H9 (cell line): Measurements from ENCODE around the gene ZNRF4. TPM values are rescaled to one million over a fixed set of nuclear protein-coding genes. Genes with fewer than 3 reads are reported as not detected.

Experiments used
- DNase-seq: peaks from one replicate; pipeline ENCODE4 v3.0.0-alpha.2; 2017
- H2AFZ ChIP-seq: one replicate; pipeline ENCODE4 v1.6.1; 2013; ENCODE audit warnings: mild to moderate bottlenecking, low read length, control low read depth, moderate library complexity
- H2AK5ac ChIP-seq: 2 replicates; pipeline ENCODE4 v1.6.1; 2013; ENCODE audit warnings: low read length, control low read depth, mixed read lengths; ENCODE audit not compliant: insufficient read length
- H2BK120ac ChIP-seq: one replicate; pipeline ENCODE4 v1.6.1; 2013; ENCODE audit warnings: low read depth, mild to moderate bottlenecking, low read length, control low read depth, inconsistent platforms; ENCODE audit not compliant: poor library complexity, severe bottlenecking
- H2BK12ac ChIP-seq: 2 replicates; pipeline ENCODE4 v1.6.1; 2013; ENCODE audit warnings: low read length, control low read depth, mixed read lengths, low read depth; ENCODE audit not compliant: insufficient read length
- H2BK15ac ChIP-seq: 2 replicates; pipeline ENCODE4 v1.6.1; 2013; ENCODE audit warnings: low read depth, low read length, control low read depth
- H2BK20ac ChIP-seq: one replicate; pipeline ENCODE4 v1.6.1; 2013; ENCODE audit warnings: low read depth, mild to moderate bottlenecking, low read length, control low read depth, inconsistent platforms; ENCODE audit not compliant: poor library complexity, severe bottlenecking
- H2BK5ac ChIP-seq: 2 replicates; pipeline ENCODE4 v1.6.1; 2013; ENCODE audit warnings: low read length, control low read depth, mixed read lengths; ENCODE audit not compliant: insufficient read length
- H3K14ac ChIP-seq: 2 replicates; pipeline ENCODE4 v1.6.1; 2013; ENCODE audit warnings: low read length, control low read depth; ENCODE audit not compliant: insufficient read depth
- H3K18ac ChIP-seq: 2 replicates; pipeline ENCODE4 v1.6.1; 2013; ENCODE audit warnings: low read depth, mild to moderate bottlenecking, mixed read lengths, low read length, control low read depth; ENCODE audit not compliant: insufficient read length
- H3K23ac ChIP-seq: 2 replicates; pipeline ENCODE4 v1.6.1; 2013; ENCODE audit warnings: low read length, control low read depth, mixed read lengths, low read depth; ENCODE audit not compliant: insufficient read length
- H3K23me2 ChIP-seq: 2 replicates; pipeline ENCODE4 v1.6.1; 2013; ENCODE audit warnings: low read depth, mild to moderate bottlenecking, mixed read lengths, low read length, control low read depth; ENCODE audit not compliant: insufficient read length, poor library complexity, severe bottlenecking
- H3K27ac ChIP-seq: 2 replicates; pipeline ENCODE4 v1.5.1; 2013; ENCODE audit warnings: low read length, control low read depth, mixed read lengths, low read depth; ENCODE audit not compliant: insufficient read length
- H3K27me3 ChIP-seq: 2 replicates; pipeline ENCODE4 v1.6.1; 2013; ENCODE audit warnings: low read length, control low read depth, inconsistent platforms; ENCODE audit not compliant: insufficient read depth
- H3K4ac ChIP-seq: 2 replicates; pipeline ENCODE4 v1.6.1; 2013; ENCODE audit warnings: low read depth, mild to moderate bottlenecking, control low read depth, inconsistent platforms, low read length, moderate library complexity
- H3K4me1 ChIP-seq: 2 replicates; pipeline ENCODE4 v1.6.1; 2013; ENCODE audit warnings: low read length, control low read depth, inconsistent platforms; ENCODE audit not compliant: insufficient read depth
- H3K4me2 ChIP-seq: 2 replicates; pipeline ENCODE4 v1.6.1; 2013; ENCODE audit warnings: low read length, control low read depth, mixed read lengths; ENCODE audit not compliant: insufficient read length, insufficient read depth
- H3K56ac ChIP-seq: 2 replicates; pipeline ENCODE4 v1.6.1; 2013; ENCODE audit warnings: low read depth, mild to moderate bottlenecking, mixed read lengths, low read length, control low read depth; ENCODE audit not compliant: insufficient read length
- H3K79me1 ChIP-seq: 2 replicates; pipeline ENCODE4 v1.6.1; 2013; ENCODE audit warnings: low read depth, mild to moderate bottlenecking, moderate library complexity, low read length, control low read depth, inconsistent platforms; ENCODE audit not compliant: insufficient read depth, poor library complexity, severe bottlenecking
- H3K79me2 ChIP-seq: 2 replicates; pipeline ENCODE4 v1.6.1; 2013; ENCODE audit warnings: low read length, control low read depth, inconsistent platforms; ENCODE audit not compliant: insufficient read depth
- H3K9ac ChIP-seq: 2 replicates; pipeline ENCODE4 v1.6.1; 2013; ENCODE audit warnings: low read length, control low read depth, mixed read lengths; ENCODE audit not compliant: insufficient read length; ENCODE audit errors: extremely low read depth
- H3K9me3 ChIP-seq: one replicate; pipeline ENCODE4 v1.6.1; 2013; ENCODE audit warnings: low read depth, low read length, inconsistent platforms; ENCODE audit not compliant: control insufficient read depth
- H3T11ph ChIP-seq: one replicate; pipeline ENCODE4 v1.6.1; 2013; ENCODE audit warnings: mild to moderate bottlenecking, low read length, control low read depth, inconsistent platforms
- H4K20me1 ChIP-seq: one replicate; pipeline ENCODE4 v1.6.1; 2013; ENCODE audit not compliant: control insufficient read depth, insufficient read length, insufficient read depth
- H4K5ac ChIP-seq: 2 replicates; pipeline ENCODE4 v1.6.1; 2013; ENCODE audit warnings: low read depth, mild to moderate bottlenecking, mixed read lengths, low read length, control low read depth; ENCODE audit not compliant: insufficient read length
- H4K8ac ChIP-seq: replicated peaks from 2 replicates; pipeline ENCODE4 v1.6.1; 2013; ENCODE audit warnings: low read length, control low read depth, mixed read lengths, low read depth; ENCODE audit not compliant: insufficient read length
- H4K91ac ChIP-seq: 2 replicates; pipeline ENCODE4 v1.6.1; 2013; ENCODE audit warnings: low read depth, mild to moderate bottlenecking, moderate library complexity, mixed read lengths, low read length, control low read depth; ENCODE audit not compliant: insufficient read length
- H3K27ac Mint-ChIP-seq, 3 experiments: 2 replicates in 2 of 3; 3 replicates in 1 of 3; pipeline ENCODE4 v1.8.0; 2020 to 2021; ENCODE audit warnings: mixed read lengths in 3 of 3, mild to moderate bottlenecking in 1 of 3, moderate library complexity in 1 of 3
- H3K27me3 Mint-ChIP-seq: 2 replicates; pipeline ENCODE4 v1.8.0; 2021; ENCODE audit warnings: low read depth, mild to moderate bottlenecking, moderate library complexity, mixed read lengths
- H3K36me3 Mint-ChIP-seq, 3 experiments: 2 replicates in 2 of 3; 3 replicates in 1 of 3; pipeline ENCODE4 v1.8.0; 2020 to 2021; ENCODE audit warnings: low read depth in 3 of 3, mixed read lengths in 3 of 3; ENCODE audit not compliant: insufficient read depth in 1 of 3
- H3K4me1 Mint-ChIP-seq, 2 experiments: 2 replicates each; pipeline ENCODE4 v1.8.0; 2020; ENCODE audit warnings: mixed read lengths in 2 of 2
- H3K4me3 Mint-ChIP-seq, 2 experiments: 2 replicates in 1 of 2; 3 replicates in 1 of 2; pipeline ENCODE4 v1.8.0; 2020 to 2021; ENCODE audit warnings: mild to moderate bottlenecking in 2 of 2, mixed read lengths in 2 of 2, moderate library complexity in 1 of 2
- H3K9me3 Mint-ChIP-seq, 2 experiments: 2 replicates in 1 of 2; 3 replicates in 1 of 2; pipeline ENCODE4 v1.8.0; 2020; ENCODE audit warnings: mild to moderate bottlenecking in 2 of 2, mixed read lengths in 2 of 2, moderate library complexity in 1 of 2
- CTCF ChIP-seq: fragments of 200-600 bp; sonication (generic); conservative IDR thresholded peaks from 3 replicates; pipeline ENCODE4 v1.8.0; 2021; ENCODE audit warnings: antibody characterized with exemption, mild to moderate bottlenecking
- WGBS: extraction: QIAGEN DNeasy Blood & Tissue Kit; methylation state at CpG from one replicate; pipeline ENCODE4 v1.1.7; 2013; ENCODE audit warnings: missing lambda C conversion rate, low lambda C conversion rate, mixed read lengths; ENCODE audit not compliant: insufficient read length; ENCODE audit errors: extremely low coverage; 5-methylcytosine and 5-hydroxymethylcytosine counted together
- total RNA-seq: library from RNA; stranded (reverse); gene quantifications from 2 replicates; pipeline ENCODE4 v1.2.1, GENCODE V29; 2021

The ZNRF4 gene
- total RNA-seq, 1 experiment from 2014 or later = not detected

DNA sequence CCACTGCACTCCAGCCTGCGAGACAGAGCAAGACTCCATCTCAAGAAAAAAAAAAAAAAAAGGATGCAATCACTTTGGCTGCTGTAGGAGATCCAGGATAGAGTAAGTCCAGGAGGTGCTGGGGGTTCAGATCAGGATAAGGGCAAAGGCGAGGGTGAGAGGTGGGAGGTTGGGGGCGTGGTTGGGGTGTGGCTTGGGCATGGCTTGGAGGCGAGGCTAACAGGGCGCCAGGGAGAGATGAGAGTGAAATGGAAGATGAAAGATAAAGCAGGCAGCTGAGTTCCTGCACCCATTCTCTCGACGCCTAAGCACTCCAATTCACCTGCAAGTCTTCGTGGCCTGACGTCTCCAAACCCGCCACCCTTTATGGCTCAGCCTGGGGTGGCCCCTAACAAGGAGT lies 25.0 kb upstream of the ZNRF4 start:
- H2BK12ac ChIP-seq = no peak overlapping the region
- no peak overlapping the region for H4K91ac ChIP-seq
- no peaks in the 10 kb centered on the region for H4K20me1 ChIP-seq
- H3K9ac ChIP-seq = no peak overlapping the region
- H4K5ac ChIP-seq = no peak overlapping the region
- H3K23me2 ChIP-seq = no peaks in the 10 kb centered on the region
- no peak overlapping the region for H2BK5ac ChIP-seq
- no peak overlapping the region for H3K27ac ChIP-seq
- H3K79me2 ChIP-seq = no peaks in the 10 kb centered on the region
- no peaks in the 10 kb centered on the region for H3K79me1 ChIP-seq
- no peak overlapping the region for H3K18ac ChIP-seq
- peaks cover 58% of the 10 kb centered on the region for H3K27me3 Mint-ChIP-seq
- WGBS = no CpG with 5 or more reads among the region's 10 CpGs
- no peak overlapping the region for H3K4ac ChIP-seq
- no peak overlapping the region for H3K4me3 Mint-ChIP-seq
- DNase-seq = peak; percentile 72
- no peaks in the 10 kb centered on the region for H3K9me3 ChIP-seq
- H3K4me1 Mint-ChIP-seq = peaks cover 17 to 25% of the 10 kb centered on the region in 2 experiments
- H3K27ac Mint-ChIP-seq = no peak overlapping the region
- H3T11ph ChIP-seq = no peak overlapping the region
- H3K23ac ChIP-seq = no peak overlapping the region
- no peak overlapping the region for H2AFZ ChIP-seq
- H2AK5ac ChIP-seq = no peak overlapping the region
- no peak overlapping the region for H2BK20ac ChIP-seq
- H2BK120ac ChIP-seq = no peak overlapping the region
- H3K56ac ChIP-seq = no peak overlapping the region
- no peak overlapping the region for H2BK15ac ChIP-seq
- H3K14ac ChIP-seq = no peak overlapping the region
- H3K27me3 ChIP-seq = no peaks in the 10 kb centered on the region
- no peaks in the 10 kb centered on the region; a peak in 1 of 7 replicates for H3K36me3 Mint-ChIP-seq
- H3K4me1 ChIP-seq = 0 out of 2 replicates have a peak, but pooled peaks cover 2% of the 10 kb centered on the region
- no peak overlapping the region for H4K8ac ChIP-seq
- H3K9me3 Mint-ChIP-seq = peaks cover 0 to 3% of the 10 kb centered on the region in 2 experiments; a peak in 2 of 5 replicates
- H3K4me2 ChIP-seq = no peak overlapping the region
- TF ChIP-seq CTCF = no peak
